ENCODE results near the gene OR51V1. TPM values are rescaled to one million over a fixed set of nuclear protein-coding genes. Genes with fewer than 3 reads are reported as not detected.

The OR51V1 gene
- total and polyA plus RNA-seq, 12 donors, result not detected

- WGBS, 4 donors, result 56 to 80% (median 60%) methylated on average over 2 of the region's 2 CpGs
- Histone ChIP-seq H3K9me3 (replicated peaks in 1 of 3) (no peaks in the 10 kb centered on the region), H3K4me1 (replicated peaks in 1 of 2) (no peaks in the 10 kb centered on the region), H3K27me3 (no peaks in the 10 kb centered on the region), H3K4me3 (no peak overlapping the region), H3K27ac (no peak overlapping the region), H3K36me3 (replicated peaks in 1 of 2) (no peaks in the 10 kb centered on the region)
- TF ChIP-seq CTCF (IDR thresholded peaks at IDR 0.05) (no peak), POLR2A (IDR thresholded peaks at IDR 0.05) (no peak)
- no peak for DNase-seq
- intact Hi-C loops (cut with DNase I), result no loop called here
These were observed 41.7 kb upstream of the OR51V1 start for GRCh38 chr11:5242208-5242607.

GRCh38 chr11:5241458-5241857, 41.0 kb upstream of the OR51V1 start:
- no peaks in the 10 kb centered on the region for H3K36me3 ChIP-seq (replicated peaks in 1 of 2)
- WGBS, 4 donors, result 40 to 59% (median 46%) methylated on average over 3 of the region's 3 CpGs
- H3K4me1 ChIP-seq (replicated peaks in 1 of 2), result no peaks in the 10 kb centered on the region
- TF ChIP-seq POLR2A (IDR thresholded peaks at IDR 0.05) (no peak), CTCF (IDR thresholded peaks at IDR 0.05) (no peak)
- no peak overlapping the region for H3K4me3 ChIP-seq
- intact Hi-C loops (cut with DNase I), result no loop called here
- no peak overlapping the region for H3K27ac ChIP-seq
- H3K27me3 ChIP-seq, result no peaks in the 10 kb centered on the region
- no peaks in the 10 kb centered on the region for H3K9me3 ChIP-seq (replicated peaks in 1 of 3)
- DNase-seq, result no peak

- Histone ChIP-seq H3K4me3 (no peak overlapping the region), H3K9me3 (replicated peaks in 1 of 3) (no peaks in the 10 kb centered on the region), H3K27ac (no peak overlapping the region), H3K36me3 (replicated peaks in 1 of 2) (no peaks in the 10 kb centered on the region), H3K27me3 (no peaks in the 10 kb centered on the region), H3K4me1 (replicated peaks in 1 of 2) (no peaks in the 10 kb centered on the region)
- 45 to 60% (median 54%) methylated on average over 2 of the region's 2 CpGs for WGBS, 4 donors
- no peak for TF ChIP-seq CTCF (IDR thresholded peaks at IDR 0.05)
- TF ChIP-seq POLR2A (IDR thresholded peaks at IDR 0.05), result no peak
- no peak for DNase-seq
- intact Hi-C loops (cut with DNase I), result no loop called here
These were observed 40.0 kb upstream of the OR51V1 start for GRCh38 chr11:5240458-5240857.

- TF ChIP-seq CTCF (IDR thresholded peaks at IDR 0.05) (no peak), POLR2A (IDR thresholded peaks at IDR 0.05) (no peak)
- no peaks in the 10 kb centered on the region for H3K27me3 ChIP-seq
- H3K9me3 ChIP-seq (replicated peaks in 1 of 3), result no peaks in the 10 kb centered on the region
- H3K4me3 ChIP-seq, result no peak overlapping the region
- intact Hi-C loops (cut with DNase I), result no loop called here
- DNase-seq, result no peak
- WGBS, 4 donors, result 65 to 79% (median 74%) methylated on average over 1 of the region's 1 CpG
- no peaks in the 10 kb centered on the region for H3K36me3 ChIP-seq (replicated peaks in 1 of 2)
- H3K27ac ChIP-seq, result no peak overlapping the region
- H3K4me1 ChIP-seq (replicated peaks in 1 of 2), result no peaks in the 10 kb centered on the region
These were observed 39.6 kb upstream of the OR51V1 start for GRCh38 chr11:5240056-5240455.
